ENCODE results near the gene DCDC2C. TPM values are rescaled to one million over a fixed set of nuclear protein-coding genes. Genes with fewer than 3 reads are reported as not detected.

DCDC2C gene
- total and polyA plus RNA-seq, 2 experiments from 2014 or later, result not detected

DNA sequence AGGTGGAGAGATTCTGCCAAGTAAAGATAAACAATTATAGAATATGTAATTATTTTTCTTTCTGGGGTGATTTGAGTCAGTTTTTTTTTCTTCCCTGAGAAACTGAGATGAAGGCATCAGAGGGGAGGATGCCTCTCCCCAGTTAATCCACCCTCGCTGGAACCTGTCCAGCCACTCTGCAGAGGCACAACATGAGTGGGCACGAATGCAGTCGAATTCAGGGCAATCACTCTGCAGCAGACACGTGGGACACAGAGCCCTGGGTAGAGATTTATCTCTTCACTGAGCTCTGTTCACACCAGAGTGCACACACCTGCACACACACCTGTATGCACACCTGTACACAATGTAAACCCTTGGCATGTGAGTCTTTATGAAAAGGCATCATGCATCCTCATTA lies 154.2 kb downstream of the DCDC2C start:
- 52% methylated on average over 4 of the region's 4 CpGs for WGBS (ENCODE audit: low lambda C conversion rate, missing lambda C conversion rate)
- Histone ChIP-seq H3K9me2 (replicated peaks; ENCODE audit: insufficient read depth) (no peaks in the 10 kb centered on the region), H3K27ac (no peak overlapping the region), H3K79me2 (no peaks in the 10 kb centered on the region), H3K4me1 (ENCODE audit: insufficient read depth) (no peaks in the 10 kb centered on the region), H3K27me3 (no peaks in the 10 kb centered on the region), H3K9me3 (ENCODE audit: low read depth) (no peaks in the 10 kb centered on the region), H3K36me3 (replicated peaks; ENCODE audit: insufficient read depth, low read depth) (no peaks in the 10 kb centered on the region), H3K4me3 (no peak overlapping the region), H4K20me1 (ENCODE audit: insufficient read depth, poor library complexity, severe bottlenecking) (no peaks in the 10 kb centered on the region), H2AFZ (no peak overlapping the region), H3K4me2 (no peak overlapping the region)
- no peak for DNase-seq (ENCODE audit: low spot score)
- TF ChIP-seq EZH2 (IDR thresholded peaks at IDR 0.05; ENCODE audit: borderline replicate concordance) (no peak), EZH2phosphoT487 (IDR thresholded peaks at IDR 0.05; ENCODE audit: low read depth, severe bottlenecking, unreplicated experiment) (no peak)
- TF ChIP-seq, protein P1, sequence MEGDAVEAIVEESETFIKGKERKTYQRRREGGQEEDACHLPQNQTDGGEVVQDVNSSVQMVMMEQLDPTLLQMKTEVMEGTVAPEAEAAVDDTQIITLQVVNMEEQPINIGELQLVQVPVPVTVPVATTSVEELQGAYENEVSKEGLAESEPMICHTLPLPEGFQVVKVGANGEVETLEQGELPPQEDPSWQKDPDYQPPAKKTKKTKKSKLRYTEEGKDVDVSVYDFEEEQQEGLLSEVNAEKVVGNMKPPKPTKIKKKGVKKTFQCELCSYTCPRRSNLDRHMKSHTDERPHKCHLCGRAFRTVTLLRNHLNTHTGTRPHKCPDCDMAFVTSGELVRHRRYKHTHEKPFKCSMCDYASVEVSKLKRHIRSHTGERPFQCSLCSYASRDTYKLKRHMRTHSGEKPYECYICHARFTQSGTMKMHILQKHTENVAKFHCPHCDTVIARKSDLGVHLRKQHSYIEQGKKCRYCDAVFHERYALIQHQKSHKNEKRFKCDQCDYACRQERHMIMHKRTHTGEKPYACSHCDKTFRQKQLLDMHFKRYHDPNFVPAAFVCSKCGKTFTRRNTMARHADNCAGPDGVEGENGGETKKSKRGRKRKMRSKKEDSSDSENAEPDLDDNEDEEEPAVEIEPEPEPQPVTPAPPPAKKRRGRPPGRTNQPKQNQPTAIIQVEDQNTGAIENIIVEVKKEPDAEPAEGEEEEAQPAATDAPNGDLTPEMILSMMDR (IDR thresholded peaks at IDR 0.05; ENCODE audit: poor library complexity), result no peak

DNA sequence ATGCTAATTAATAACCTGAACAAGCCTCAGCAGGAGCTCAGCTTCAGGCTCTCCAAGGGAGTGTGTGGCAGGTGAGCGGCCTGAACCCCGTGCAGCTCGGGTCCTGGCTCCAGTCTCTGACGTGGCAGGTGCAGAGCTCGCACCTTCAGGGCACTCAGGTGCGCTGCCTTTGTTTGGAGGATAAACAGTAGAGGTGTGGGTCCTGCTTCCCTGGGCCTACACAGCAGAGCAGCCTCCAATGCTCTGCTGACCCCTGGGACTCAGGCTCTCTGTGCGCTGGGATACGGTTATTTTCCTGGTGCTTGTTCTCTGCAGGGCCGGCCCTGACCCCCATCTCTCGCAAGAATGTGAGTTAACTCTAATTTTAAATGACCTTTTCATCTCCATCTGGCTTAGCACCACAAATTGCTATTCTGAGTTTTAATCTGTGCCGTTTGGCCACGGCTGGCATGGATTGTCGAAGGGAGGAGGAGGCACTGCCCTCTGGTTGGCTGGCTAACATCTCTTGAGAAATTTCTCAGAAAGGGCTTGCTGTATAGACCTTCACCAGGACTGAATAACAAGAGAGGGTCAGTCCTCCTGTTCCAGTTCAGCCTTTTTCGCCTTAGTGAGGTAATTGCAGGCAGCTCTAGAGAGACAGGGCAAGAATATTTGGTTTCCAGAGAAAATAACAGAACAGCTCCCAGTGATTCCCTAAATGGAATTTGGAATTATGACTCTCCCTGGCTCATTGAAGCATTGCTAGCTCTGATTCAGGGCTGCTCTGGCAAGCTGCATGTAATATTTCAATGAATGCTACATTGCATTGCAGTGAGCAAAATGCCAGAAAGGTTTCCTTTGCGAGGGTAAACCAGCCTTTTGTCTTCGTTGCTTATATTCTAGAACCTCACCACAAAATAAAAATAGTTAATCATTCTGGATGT lies 161.8 kb downstream of the DCDC2C start:
- TF ChIP-seq, protein P1 (IDR thresholded peaks at IDR 0.05; ENCODE audit: poor library complexity), result no peak
- Histone ChIP-seq H3K27me3 (no peaks in the 10 kb centered on the region), H3K4me1 (ENCODE audit: insufficient read depth) (no peaks in the 10 kb centered on the region), H3K4me3 (no peak overlapping the region), H3K27ac (no peak overlapping the region), H3K9me2 (replicated peaks; ENCODE audit: insufficient read depth) (no peaks in the 10 kb centered on the region), H3K79me2 (no peaks in the 10 kb centered on the region), H4K20me1 (ENCODE audit: insufficient read depth, poor library complexity, severe bottlenecking) (no peaks in the 10 kb centered on the region), H2AFZ (no peak overlapping the region), H3K4me2 (no peak overlapping the region), H3K36me3 (replicated peaks; ENCODE audit: insufficient read depth, low read depth) (no peaks in the 10 kb centered on the region), H3K9me3 (ENCODE audit: low read depth) (no peaks in the 10 kb centered on the region)
- 84% methylated on average over 16 of the region's 16 CpGs for WGBS (ENCODE audit: low lambda C conversion rate, missing lambda C conversion rate)
- DNase-seq (ENCODE audit: low spot score), result no peak

DNA sequence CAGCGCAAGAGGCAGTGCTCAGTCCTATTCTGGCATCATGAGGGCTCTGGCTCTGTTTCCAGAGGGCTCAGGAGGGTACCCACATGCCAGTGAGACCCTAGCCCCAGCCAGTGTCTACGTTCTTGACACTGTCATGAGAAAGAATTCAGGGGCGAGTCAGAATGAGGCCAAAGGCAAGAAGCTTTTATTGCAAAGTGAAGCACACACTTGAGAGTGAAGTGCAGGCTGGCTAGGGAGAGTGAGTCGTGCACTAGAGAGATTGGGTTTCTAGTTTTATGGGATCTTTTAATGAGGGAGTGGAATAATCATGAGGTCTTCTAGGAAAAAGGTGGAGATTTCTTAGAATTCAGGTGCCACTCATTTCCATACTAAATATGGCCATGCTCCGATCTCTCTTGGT lies 164.1 kb downstream of the DCDC2C start:
- TF ChIP-seq EZH2phosphoT487 (IDR thresholded peaks at IDR 0.05; ENCODE audit: low read depth, severe bottlenecking, unreplicated experiment) (no peak), EZH2 (IDR thresholded peaks at IDR 0.05; ENCODE audit: borderline replicate concordance) (no peak)
- TF ChIP-seq, protein P1 (IDR thresholded peaks at IDR 0.05; ENCODE audit: poor library complexity), result no peak
- no peaks in the 10 kb centered on the region for H4K20me1 ChIP-seq (ENCODE audit: insufficient read depth, poor library complexity, severe bottlenecking)
- no peak overlapping the region for H2AFZ ChIP-seq
- DNase-seq (ENCODE audit: low spot score), result peak; percentile 16
- no peak overlapping the region for H3K4me3 ChIP-seq
- no peaks in the 10 kb centered on the region for H3K9me3 ChIP-seq (ENCODE audit: low read depth)
- no peak overlapping the region for H3K27ac ChIP-seq
- H3K9me2 ChIP-seq (replicated peaks; ENCODE audit: insufficient read depth), result no peaks in the 10 kb centered on the region
- 64% methylated on average over 5 of the region's 5 CpGs for WGBS (ENCODE audit: low lambda C conversion rate, missing lambda C conversion rate)
- no peaks in the 10 kb centered on the region for H3K27me3 ChIP-seq
- H3K79me2 ChIP-seq, result no peaks in the 10 kb centered on the region
- H3K4me1 ChIP-seq (ENCODE audit: insufficient read depth), result no peaks in the 10 kb centered on the region
- H3K4me2 ChIP-seq, result no peak overlapping the region
- H3K36me3 ChIP-seq (replicated peaks; ENCODE audit: insufficient read depth, low read depth), result no peaks in the 10 kb centered on the region
